IPS-NIHi7 (cell line): Measurements from ENCODE around the gene PHAF1.
"Not testable (repeated sequence)": the region's sequence is repeated elsewhere in the genome, so short reads cannot be mapped to it uniquely, and the experiment has no call there.

Source experiments
- DNase-seq: peaks from one replicate; pipeline ENCODE4 v3.0.0; 2012; ENCODE audit warnings: mixed read lengths; ENCODE audit errors: extremely low spot score

The PHAF1 gene

DNA sequence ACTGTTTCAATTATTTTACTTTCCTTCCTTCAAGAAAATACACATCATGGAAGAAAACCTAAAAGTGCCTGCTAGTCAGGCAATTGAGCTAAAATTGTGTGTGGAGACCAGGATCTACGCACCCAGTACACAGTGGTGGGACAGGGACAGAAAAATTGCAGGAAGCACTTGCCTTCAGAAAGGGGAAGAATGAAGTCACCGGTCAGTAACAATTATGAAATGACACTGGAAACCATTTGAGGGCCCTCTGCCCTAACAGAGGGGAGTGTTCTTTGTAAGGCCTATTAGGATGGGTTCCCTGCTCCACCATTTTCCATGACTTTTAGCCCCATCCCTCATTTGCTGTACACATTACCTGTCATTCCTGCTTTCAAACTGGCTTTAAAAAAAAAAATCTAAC lies 4.5 kb upstream of the PHAF1 start:
- no peak for DNase-seq

- DNase-seq: no peak
Observed at GRCh38 chr16:67105881-67106280, 3.9 kb upstream of the PHAF1 start.

DNA sequence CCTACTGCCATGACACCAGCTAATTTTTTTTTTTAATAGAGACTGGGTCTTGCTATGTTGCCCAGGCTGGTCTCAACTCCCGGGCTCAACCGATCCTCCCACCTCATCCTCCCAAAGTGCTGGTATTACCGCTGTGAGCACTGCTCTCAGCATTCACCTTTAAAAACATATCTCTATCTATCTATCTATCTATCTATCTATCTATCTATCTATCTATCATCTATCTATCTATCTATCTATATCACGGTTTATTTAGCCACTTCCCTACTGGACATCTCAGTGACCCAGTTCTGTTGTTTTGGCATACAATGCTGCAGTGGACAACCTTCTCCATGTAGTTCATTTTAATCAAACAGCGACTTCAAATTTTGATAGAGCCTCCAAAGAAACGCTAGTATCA lies 1.3 kb upstream of the PHAF1 start:
- DNase-seq: no peak

DNA sequence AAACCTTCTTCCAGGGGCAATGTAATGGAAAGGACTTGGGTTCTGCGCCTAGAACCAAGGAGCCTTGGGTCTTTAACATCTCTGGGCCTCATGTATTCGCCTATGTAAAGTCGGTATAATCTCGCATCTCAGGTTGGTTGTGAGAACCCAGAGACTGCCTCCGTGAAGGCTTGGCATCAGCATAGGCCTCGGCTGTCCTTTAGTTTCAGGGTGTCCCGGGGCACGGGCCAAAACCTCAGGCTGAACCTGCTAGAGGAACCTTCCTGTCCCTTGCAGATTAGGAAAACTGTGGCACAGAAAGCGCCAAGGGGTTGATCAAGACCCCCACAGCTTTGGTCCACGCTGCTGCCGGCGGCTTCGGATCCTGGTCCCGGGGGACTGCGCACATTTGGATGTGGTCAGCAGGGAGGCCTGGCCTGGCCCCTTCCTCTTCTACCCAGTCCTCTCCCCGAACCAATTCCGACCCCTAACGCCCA lies 772 bp upstream of the PHAF1 start:
- DNase-seq: no peak

DNA sequence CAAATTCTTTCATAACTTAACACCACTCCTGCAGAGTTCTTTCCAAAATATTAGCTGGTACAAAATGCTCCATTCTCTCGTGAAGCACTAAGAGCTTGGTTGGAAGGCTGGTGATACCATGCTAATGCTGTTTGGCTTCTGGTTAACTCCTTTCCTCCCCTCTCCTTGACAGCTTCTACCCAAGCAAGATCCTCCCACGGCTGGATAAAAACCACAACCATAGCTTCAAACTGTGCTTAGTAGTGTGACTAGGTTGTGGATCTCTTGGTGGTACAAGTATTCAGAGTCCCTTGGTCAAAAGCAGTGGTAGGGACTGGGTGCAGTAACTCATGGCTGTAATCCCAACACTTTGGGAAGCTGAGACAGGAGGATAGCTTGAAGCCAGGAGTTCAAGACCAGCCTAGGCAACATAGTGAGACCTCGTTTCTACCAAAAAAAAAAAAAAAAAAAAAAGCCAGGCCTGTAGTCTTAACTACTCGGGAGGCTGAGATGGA lies 2.3 kb downstream of the PHAF1 start:
- DNase-seq: no peak

DNA sequence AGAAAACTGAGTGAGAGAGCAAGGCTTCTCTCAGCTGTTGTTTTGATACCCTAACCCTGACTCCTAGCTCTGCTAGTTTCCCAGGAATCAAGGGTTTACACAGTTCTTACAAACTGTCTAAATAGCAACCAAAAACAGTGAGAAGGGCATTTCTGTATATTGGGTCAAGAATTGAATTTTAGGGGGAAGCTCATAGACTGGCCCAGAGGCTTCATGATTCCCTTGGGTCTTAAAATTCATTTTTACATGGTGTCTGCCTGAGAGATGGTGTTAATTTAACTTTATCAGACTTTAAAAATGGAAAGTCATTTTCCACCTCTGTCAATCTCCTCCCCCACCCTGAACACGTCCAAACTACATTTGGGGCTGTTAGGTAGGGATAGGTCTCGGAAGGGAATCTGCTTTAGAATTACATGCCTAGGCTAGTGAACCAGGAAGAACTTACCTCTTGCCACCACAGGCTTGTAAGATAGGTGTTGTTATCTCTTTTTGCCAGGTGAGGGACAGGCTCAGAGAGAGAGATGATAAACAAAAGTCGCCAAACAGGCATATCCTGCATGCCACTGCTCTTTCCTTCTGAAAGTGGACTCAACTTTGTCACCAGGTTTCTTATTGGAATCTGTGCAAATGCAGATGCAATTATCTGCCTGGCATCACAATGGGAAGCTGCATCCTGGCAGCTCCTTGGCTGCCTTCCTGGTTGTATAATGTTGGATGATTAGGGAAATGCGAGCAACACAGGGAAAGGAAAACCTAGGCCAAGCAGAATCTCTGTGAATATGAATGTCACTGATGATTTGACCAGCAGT lies 3.1 kb downstream of the PHAF1 start:
- no peak for DNase-seq

DNA sequence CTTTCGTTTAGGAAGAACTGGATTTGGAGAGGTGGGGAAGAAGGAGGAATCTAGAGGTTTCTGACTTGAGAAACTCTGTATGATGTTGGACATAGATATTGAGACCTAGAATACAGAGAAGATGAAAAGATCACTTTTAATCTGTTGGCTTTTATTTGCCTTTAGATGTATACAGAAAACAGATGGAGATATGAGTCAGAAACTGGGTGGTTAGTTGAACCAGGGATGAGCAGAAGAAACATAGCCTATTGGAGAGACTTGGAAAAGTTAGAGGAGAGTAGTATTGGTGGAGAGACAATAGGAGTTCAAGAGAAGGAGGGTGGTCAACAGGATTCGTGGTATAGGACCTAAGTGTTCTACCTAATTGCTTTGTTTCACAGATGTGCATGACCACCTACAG lies 5.1 kb downstream of the PHAF1 start:
- no peak for DNase-seq

GRCh38 chr16:67115639-67116038 lies 5.9 kb downstream of the PHAF1 start:
- DNase-seq: no peak

GRCh38 chr16:67116388-67117311 lies 6.9 kb downstream of the PHAF1 start:
- DNase-seq: no peak

DNA sequence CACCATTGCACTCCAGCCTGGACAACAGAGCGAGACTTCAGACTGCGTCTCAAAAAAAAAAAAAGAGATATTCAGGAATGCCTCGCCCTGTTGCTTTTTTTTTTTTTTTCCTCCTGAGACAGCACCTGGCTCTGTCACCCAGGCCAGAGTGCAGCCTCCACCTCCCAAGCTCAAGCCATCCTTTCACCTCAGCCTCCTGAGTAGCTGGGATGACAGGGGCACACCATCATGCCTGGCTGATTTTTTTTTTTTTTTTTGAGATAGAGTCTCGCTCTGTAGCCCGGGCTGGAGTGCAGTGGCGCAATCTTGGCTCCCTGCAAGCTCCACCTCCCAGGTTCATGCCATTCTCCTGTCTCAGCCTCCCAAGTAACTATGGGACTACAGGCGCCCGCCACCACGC lies 8.0 kb downstream of the PHAF1 start:
- no peak for DNase-seq

DNA sequence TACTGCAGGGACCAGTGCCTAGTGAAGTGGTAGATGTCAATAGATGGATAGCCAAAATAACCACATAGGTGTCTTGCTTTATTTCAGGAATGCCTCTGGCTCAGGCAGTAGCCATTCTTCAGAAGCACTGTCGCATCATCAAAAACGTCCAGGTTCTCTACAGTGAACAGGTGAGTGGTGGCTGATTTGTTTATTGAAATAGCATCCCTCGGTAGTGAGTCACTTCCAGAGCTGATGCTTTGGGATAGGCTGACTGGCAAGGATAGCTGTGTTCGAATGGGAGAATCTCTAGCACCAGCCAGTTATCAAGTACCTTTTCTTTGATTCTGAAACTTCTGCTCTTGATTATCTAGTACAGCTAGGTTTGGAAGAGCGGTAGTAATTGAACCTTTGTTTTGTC lies 10.3 kb downstream of the PHAF1 start:
- DNase-seq: no peak

DNA sequence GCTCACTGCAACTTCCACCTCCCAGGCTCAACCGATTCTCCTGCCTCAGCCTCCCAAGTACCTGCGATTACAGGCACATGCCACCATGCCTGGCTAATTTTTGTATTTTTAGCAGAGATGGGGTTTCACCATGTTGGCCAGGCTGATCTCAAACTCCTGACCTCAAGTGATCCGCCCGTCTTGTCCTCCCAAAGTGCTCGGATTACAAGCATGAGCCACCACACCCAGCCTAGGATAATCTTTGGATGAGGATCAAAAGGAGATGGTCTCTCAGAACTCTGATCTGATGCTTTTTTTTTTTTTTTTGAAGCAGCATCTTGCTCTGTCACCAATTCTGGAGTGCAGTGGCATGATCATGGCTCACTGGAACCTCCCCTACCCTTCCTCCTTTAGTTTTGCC lies 13.1 kb downstream of the PHAF1 start:
- not testable (repeated sequence) for DNase-seq

DNA sequence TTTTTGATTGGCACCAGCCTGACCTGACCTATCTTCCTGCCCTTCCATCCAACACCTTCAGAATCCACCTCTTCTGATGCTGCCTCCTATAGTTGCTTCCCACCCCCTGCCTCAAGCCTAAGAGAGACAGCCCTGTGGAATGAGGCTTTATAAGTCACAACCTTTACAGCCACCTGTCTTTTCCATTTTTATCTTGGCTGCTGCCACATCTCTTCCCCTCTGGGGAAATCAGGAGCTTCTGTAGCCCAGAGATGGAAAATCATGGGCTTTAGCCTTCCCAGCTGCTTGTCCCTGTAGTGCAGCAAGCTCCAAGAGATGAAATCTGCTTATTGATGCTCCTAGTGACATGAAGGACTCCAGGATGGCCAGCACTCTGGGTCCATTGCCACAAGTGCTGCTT lies 18.7 kb downstream of the PHAF1 start:
- DNase-seq: no peak

- DNase-seq: no peak
Observed at GRCh38 chr16:67128887-67129286, 19.1 kb downstream of the PHAF1 start.

- DNase-seq: no peak
Observed at GRCh38 chr16:67129422-67129821, 19.7 kb downstream of the PHAF1 start.

DNA sequence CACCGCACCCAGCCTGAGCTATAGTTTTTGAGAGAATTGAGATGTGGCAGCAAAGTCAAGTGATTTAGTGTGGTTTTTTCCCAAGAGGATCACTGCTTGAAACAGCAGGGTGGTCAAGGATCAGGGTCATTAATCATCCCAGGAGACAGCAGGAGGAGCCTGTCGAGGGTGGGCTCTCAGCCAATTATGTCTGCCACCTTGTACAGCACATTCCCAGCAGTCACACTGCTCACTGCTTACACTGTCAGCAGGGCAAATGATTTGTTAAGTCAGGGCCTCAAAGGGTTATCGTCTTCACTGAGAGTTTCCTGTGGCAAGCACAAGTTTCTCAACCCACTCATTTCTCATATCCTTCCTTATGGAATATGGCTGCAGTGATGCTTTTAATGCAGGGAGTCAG lies 27.9 kb downstream of the PHAF1 start:
- DNase-seq: no peak

- DNase-seq: no peak
Observed at GRCh38 chr16:67141391-67141790, 31.6 kb downstream of the PHAF1 start.

- no peak for DNase-seq
Observed at GRCh38 chr16:67142342-67142741, 32.6 kb downstream of the PHAF1 start.

DNA sequence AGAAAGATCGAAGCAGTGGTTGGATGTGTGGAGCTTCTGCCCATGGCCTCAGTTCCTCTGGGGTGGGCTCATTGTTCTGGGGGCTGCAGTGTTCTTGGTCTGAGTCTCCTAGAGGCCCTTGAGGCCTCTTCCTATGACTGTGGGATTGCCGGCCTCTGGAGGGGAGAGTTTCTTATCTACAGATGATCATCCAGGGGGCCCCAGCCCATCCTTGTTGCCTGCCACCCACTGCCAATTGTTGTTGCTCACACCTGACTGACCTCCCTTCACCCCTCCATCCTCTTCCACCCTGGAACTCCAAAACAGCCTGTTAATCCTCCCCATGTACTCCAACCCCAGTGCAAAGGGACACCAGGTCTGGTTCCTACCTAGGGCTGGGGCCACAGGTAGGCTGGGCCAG lies 35.2 kb downstream of the PHAF1 start:
- DNase-seq: no peak

GRCh38 chr16:67145746-67146145 lies 36.0 kb downstream of the PHAF1 start:
- DNase-seq: no peak

DNA sequence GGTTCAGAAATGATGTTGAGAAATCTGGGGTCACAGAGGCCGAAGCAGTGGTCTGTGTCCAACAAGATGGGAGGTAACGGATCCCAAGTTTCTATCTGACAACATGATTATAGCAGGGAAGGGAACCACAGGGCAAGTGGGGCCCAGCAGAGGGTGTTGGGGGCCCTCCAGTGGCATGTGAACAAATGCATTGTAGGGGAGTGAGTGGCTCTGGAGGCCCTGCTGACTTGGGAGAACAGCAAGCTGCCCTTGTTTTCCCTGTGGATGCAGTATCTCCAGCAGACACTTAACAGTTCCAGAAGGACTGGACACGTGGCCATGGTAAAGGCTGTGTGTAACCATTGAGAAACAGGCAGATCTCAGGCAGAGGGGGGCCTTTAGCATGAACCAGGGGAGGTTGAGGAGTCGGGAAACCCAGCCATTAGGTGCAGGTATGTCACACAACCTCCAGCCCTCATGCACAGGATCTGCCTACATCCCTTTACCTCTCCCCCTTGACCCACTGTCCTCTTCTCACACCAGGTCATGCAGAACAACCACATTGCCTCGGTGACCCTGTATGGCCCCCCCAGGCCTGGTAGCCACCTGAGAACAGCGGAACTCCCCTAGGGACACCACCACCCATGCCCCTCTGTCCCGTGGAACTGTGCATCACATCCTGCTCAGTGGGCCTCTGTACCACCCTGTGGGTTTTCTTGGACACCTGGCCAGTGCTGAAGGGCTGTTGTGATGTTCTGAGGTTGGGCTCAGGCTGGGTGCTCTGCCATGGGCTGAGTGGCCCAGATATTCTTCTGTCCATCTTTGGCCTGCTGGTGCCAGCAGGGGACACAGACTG lies 37.0 kb downstream of the PHAF1 start:
- DNase-seq: no peak
